HepG2 (cell line): ENCODE data around the gene BRCA1. TPM values are rescaled to one million over a fixed set of nuclear protein-coding genes. Genes with fewer than 3 reads are reported as not detected.

Experiments
- BCL6 ChIP-seq: IDR thresholded peaks from 2 replicates; pipeline ENCODE4 v1.6.1; 2016; ENCODE audit warnings: missing genetic modification reagents, missing compliant biosample characterization
- BORCS8-MEF2B ChIP-seq: sonication (generic); formaldehyde crosslinking; IDR thresholded peaks from 2 replicates; pipeline ENCODE4 v1.8.0; 2022; ENCODE audit warnings: mild to moderate bottlenecking, missing genetic modification reagents
- BRCA1 ChIP-seq: sonication (generic); formaldehyde crosslinking; IDR thresholded peaks from 2 replicates; pipeline ENCODE4 v1.4.0; 2020; ENCODE audit warnings: missing genetic modification reagents
- CENPX ChIP-seq: sonication (generic); formaldehyde crosslinking; IDR thresholded peaks from 2 replicates; pipeline ENCODE4 v1.9.0; 2021; ENCODE audit warnings: mild to moderate bottlenecking, missing genetic modification reagents, moderate library complexity
- DNMT1 ChIP-seq: sonication (generic); formaldehyde crosslinking; IDR thresholded peaks from 2 replicates; pipeline ENCODE4 v1.5.1; 2020; ENCODE audit warnings: mild to moderate bottlenecking, missing genetic modification reagents
- E2F2 ChIP-seq: sonication (generic); formaldehyde crosslinking; IDR thresholded peaks from 2 replicates; pipeline ENCODE4 v1.4.0; 2020; ENCODE audit warnings: missing genetic modification reagents, borderline replicate concordance
- ELK4 ChIP-seq: sonication (generic); formaldehyde crosslinking; IDR thresholded peaks from 2 replicates; pipeline ENCODE4 v1.9.0; 2021; ENCODE audit warnings: missing genetic modification reagents, borderline replicate concordance
- FLYWCH1 ChIP-seq: sonication (generic); formaldehyde crosslinking; IDR thresholded peaks from 2 replicates; pipeline ENCODE4 v1.8.1; 2023; ENCODE audit warnings: mild to moderate bottlenecking, missing genetic modification reagents
- HHEX ChIP-seq: IDR thresholded peaks from 2 replicates; pipeline ENCODE4 v1.6.1; 2016; ENCODE audit warnings: control low read depth
- HOXA5 ChIP-seq: sonication (generic); formaldehyde crosslinking; IDR thresholded peaks from 2 replicates; pipeline ENCODE4 v1.4.0; 2020; ENCODE audit warnings: missing genetic modification reagents
- ISX ChIP-seq: sonication (generic); formaldehyde crosslinking; conservative IDR thresholded peaks from 2 replicates; pipeline ENCODE4 v1.5.0; 2020; ENCODE audit warnings: missing genetic modification reagents
- KLF16 ChIP-seq, 2 experiments: sonication (generic) in 1 of 2; formaldehyde crosslinking in 1 of 2; IDR thresholded peaks; 2 replicates each; pipeline versions ENCODE4 v1.6.1 to v1.8.0; 2016 to 2023; ENCODE audit warnings: missing genetic modification reagents in 2 of 2, missing compliant biosample characterization in 1 of 2
- MEF2D ChIP-seq: sonication (generic); formaldehyde crosslinking; IDR thresholded peaks from 2 replicates; pipeline ENCODE4 v1.5.1; 2020; ENCODE audit warnings: mild to moderate bottlenecking, missing genetic modification reagents
- MIER3 ChIP-seq: IDR thresholded peaks from 2 replicates; pipeline ENCODE4 v1.6.1; 2016; ENCODE audit warnings: missing compliant biosample characterization, borderline replicate concordance
- NKX3-1 ChIP-seq: sonication (generic); formaldehyde crosslinking; IDR thresholded peaks from 2 replicates; pipeline ENCODE4 v1.5.0; 2020; ENCODE audit warnings: missing genetic modification reagents
- RAD21 ChIP-seq: fragments of 450-650 bp; formaldehyde crosslinking; IDR thresholded peaks from 2 replicates; pipeline ENCODE4 v1.5.0; 2020; ENCODE audit warnings: mild to moderate bottlenecking
- RFX1 ChIP-seq: fragments of 450-650 bp; IDR thresholded peaks from 2 replicates; pipeline ENCODE4 v1.6.1; 2017
- RFXAP ChIP-seq: sonication (generic); formaldehyde crosslinking; IDR thresholded peaks from 2 replicates; pipeline ENCODE4 v1.4.0; 2020; ENCODE audit warnings: missing genetic modification reagents, borderline replicate concordance
- SMAD9 ChIP-seq: sonication (generic); formaldehyde crosslinking; IDR thresholded peaks from 2 replicates; pipeline ENCODE4 v1.5.1; 2020; ENCODE audit warnings: mild to moderate bottlenecking, missing genetic modification reagents
- SOX13 ChIP-seq, 3 experiments: fragments of 450-650 bp in 1 of 3; sonication (generic) in 1 of 3; formaldehyde crosslinking in 1 of 3; IDR thresholded peaks in 2 of 3; conservative IDR thresholded peaks in 1 of 3; 2 replicates each; pipeline versions ENCODE4 v1.5.0 to v1.6.1; 2016 to 2020; ENCODE audit warnings: antibody characterized with exemption in 1 of 3, mild to moderate bottlenecking in 1 of 3, missing compliant biosample characterization in 1 of 3, missing genetic modification reagents in 1 of 3, moderate library complexity in 1 of 3
- ZMYM3 ChIP-seq: sonication (generic); formaldehyde crosslinking; IDR thresholded peaks from 2 replicates; pipeline ENCODE4 v1.5.1; 2020; ENCODE audit warnings: mild to moderate bottlenecking, missing genetic modification reagents
- ZNF30 ChIP-seq: sonication (generic); formaldehyde crosslinking; IDR thresholded peaks from 2 replicates; pipeline ENCODE4 v1.5.0; 2020; ENCODE audit warnings: mild to moderate bottlenecking, missing genetic modification reagents
- ZNF530 ChIP-seq: sonication (generic); formaldehyde crosslinking; IDR thresholded peaks from 2 replicates; pipeline ENCODE4 v1.5.0; 2020; ENCODE audit warnings: low read depth, mild to moderate bottlenecking, missing genetic modification reagents
- ZNF569 ChIP-seq: sonication (generic); formaldehyde crosslinking; IDR thresholded peaks from 2 replicates; pipeline ENCODE4 v1.5.0; 2020; ENCODE audit warnings: mild to moderate bottlenecking, missing genetic modification reagents, moderate library complexity, borderline replicate concordance
- ZNF607 ChIP-seq: sonication (generic); formaldehyde crosslinking; IDR thresholded peaks from 2 replicates; pipeline ENCODE4 v1.5.1; 2020; ENCODE audit warnings: missing genetic modification reagents, mild to moderate bottlenecking, borderline replicate concordance
- ZNF639 ChIP-seq: conservative IDR thresholded peaks from 2 replicates; pipeline ENCODE4 v1.6.1; 2018; ENCODE audit warnings: missing genetic modification reagents
- ZNF780A ChIP-seq: sonication (generic); formaldehyde crosslinking; IDR thresholded peaks from 2 replicates; pipeline ENCODE4 v1.8.0; 2022; ENCODE audit warnings: mild to moderate bottlenecking, missing genetic modification reagents, moderate library complexity
- ZNF790 ChIP-seq: sonication (generic); formaldehyde crosslinking; IDR thresholded peaks from 2 replicates; pipeline ENCODE4 v1.8.0; 2022; ENCODE audit warnings: missing genetic modification reagents, mild to moderate bottlenecking, borderline replicate concordance
- polyA plus RNA-seq, 8 experiments: library from polyadenylated mRNA; depleted of rRNA in 3 of 8; stranded (reverse) in 7 of 8; unstranded in 1 of 8; fragments of >200 nt; fragmentation: Illumina TruSeq in 4 of 8; extraction: Trizol in 4 of 8; gene quantifications; 2 replicates each; pipeline versions ENCODE4 v1.2.1 to v1.2.3, GENCODE V29; 2011 to 2016; ENCODE audit warnings: low read depth in 4 of 8, missing spikeins in 1 of 8, mixed read lengths in 1 of 8; ENCODE audit not compliant: insufficient read depth in 1 of 8
- total RNA-seq, 5 experiments: library from RNA; depleted of rRNA; stranded (reverse); fragments of >200 nt; fragmentation: Illumina TruSeq; extraction: Trizol; gene quantifications; 2 replicates each; pipeline ENCODE4 v1.2.3, GENCODE V29; 2016; ENCODE audit warnings: low read depth in 1 of 5

Gene BRCA1
- total and polyA plus RNA-seq, 2 of the 13 experiments (the other 11 are each of a cell fraction or from before 2014, with no cell fraction given) = 13.3 to 37.5 TPM

GRCh38 chr17:43125133-43125966 is at the start of gene BRCA1 (continued):
- TF ChIP-seq FLYWCH1 (CRISPR knock-in tag) (peak; percentile 62; the same call in 1 of the 2 replicates), NKX3-1 (CRISPR knock-in tag) (0 out of 2 replicates have a peak, but pooled peaks have one; percentile 68), KLF16 (CRISPR knock-in tag; IDR thresholded peaks at IDR 0.05) (peak in 1 of 2 experiments; percentile 98; a peak in 2 of 4 replicates), ZNF30 (no peak), ZMYM3 (CRISPR knock-in tag) (no peak), HHEX (CRISPR knock-in tag) (no peak; the same call in 1 of the 2 replicates), ELK4 (CRISPR knock-in tag) (no peak), RFX1 (peak; percentile 95), BRCA1 (CRISPR knock-in tag) (peak; percentile 54; the same call in 1 of the 2 replicates), E2F2 (CRISPR knock-in tag) (0 out of 2 replicates have a peak, but pooled peaks have one; percentile 86), BCL6 (peak; percentile 77), ISX (CRISPR knock-in tag) (no peak), SMAD9 (CRISPR knock-in tag) (no peak), ZNF607 (CRISPR knock-in tag) (no peak; the same call in 1 of the 2 replicates), SOX13 (IDR thresholded peaks at IDR 0.05) (peak; percentile 48; the same call in 1 of the 2 replicates), SOX13 (CRISPR knock-in tag; conservative IDR thresholded peaks at IDR 0.05 in 1 of 2, IDR thresholded peaks at IDR 0.05 in 1 of 2) (peak; percentile 34 to 75; a peak in 2 of 4 replicates), ZNF780A (CRISPR knock-in tag) (no peak), MEF2D (CRISPR knock-in tag) (0 out of 2 replicates have a peak, but pooled peaks have one; percentile 38), ZNF639 (CRISPR knock-in tag) (no peak; the same call in 1 of the 2 replicates), DNMT1 (CRISPR knock-in tag) (no peak), CENPX (CRISPR knock-in tag) (no peak), ZNF569 (CRISPR knock-in tag) (no peak), HOXA5 (CRISPR knock-in tag) (peak; percentile 86), RFXAP (CRISPR knock-in tag) (peak; percentile 93), MIER3 (CRISPR knock-in tag) (peak; percentile 40; the same call in 1 of the 2 replicates), ZNF530 (CRISPR knock-in tag) (no peak), ZNF790 (no peak), RAD21 (CRISPR knock-in tag) (peak; percentile 55; the same call in 1 of the 2 replicates), BORCS8-MEF2B (CRISPR knock-in tag) (peak; percentile 92)
